ENCODE data around the gene FAP. TPM values are rescaled to one million over a fixed set of nuclear protein-coding genes. Genes with fewer than 3 reads are reported as not detected.

The FAP gene
- total RNA-seq, 1 experiment from 2014 or later: 102 TPM

DNA sequence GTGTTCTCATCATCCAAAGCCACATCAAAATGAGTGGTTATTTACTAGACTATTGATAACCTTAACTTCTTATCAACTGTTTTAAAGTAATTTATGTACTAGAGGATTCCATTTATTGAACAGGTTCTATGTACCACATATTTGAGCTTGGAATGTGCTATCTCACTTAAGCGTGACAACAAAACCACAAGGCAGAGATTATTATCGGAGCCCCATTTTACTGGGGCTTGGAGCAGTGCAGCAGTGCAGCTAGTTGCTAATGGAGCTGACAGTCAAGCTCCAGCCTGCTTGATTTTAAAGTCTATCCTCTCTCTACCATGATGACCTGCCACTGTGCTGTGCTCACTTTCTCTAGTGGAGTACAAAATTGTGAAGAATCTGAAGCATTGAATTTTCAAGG, 115.8 kb downstream of the FAP start:
- no peak for DNase-seq (ENCODE audit: low read depth)

DNA sequence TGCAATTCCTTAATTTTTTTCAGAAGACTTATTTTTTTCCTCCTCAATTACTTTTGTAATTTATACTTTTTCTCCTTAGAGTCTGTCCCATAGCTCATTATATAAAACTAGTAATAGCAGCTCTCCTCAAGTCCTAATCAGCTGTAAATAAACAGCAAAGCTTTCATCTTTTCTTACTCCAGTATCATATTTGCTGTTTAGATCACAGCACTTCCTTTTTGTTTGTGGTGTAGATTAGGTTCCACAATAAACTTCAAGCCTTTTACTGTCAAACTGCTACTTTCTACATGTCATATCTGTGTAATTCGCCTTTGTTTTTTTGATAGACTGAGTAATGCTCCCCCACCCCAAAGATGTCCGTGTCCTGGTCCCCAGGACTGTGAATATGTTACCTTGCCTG, 116.7 kb downstream of the FAP start:
- no peak for DNase-seq (ENCODE audit: low read depth)

DNA sequence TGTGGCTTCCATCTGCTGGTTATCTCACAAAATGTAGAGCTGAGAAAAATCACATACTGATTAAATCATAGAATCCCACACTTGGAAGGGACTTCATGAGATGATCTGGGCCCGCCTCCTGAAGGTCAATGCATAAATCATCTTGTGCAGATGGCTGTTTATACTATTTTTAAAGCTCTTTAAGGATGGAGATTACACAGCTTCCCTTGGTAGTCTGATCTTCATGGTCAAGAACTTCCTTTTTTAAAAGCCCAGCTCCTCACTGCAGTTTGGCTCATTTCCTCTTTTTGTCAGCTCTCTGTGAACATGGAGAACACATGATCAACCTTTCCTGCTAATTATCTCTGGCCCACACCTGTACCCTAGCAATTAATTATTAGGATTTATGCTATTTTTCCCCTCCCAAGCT, 117.1 kb downstream of the FAP start:
- DNase-seq (ENCODE audit: low read depth): no peak

DNA sequence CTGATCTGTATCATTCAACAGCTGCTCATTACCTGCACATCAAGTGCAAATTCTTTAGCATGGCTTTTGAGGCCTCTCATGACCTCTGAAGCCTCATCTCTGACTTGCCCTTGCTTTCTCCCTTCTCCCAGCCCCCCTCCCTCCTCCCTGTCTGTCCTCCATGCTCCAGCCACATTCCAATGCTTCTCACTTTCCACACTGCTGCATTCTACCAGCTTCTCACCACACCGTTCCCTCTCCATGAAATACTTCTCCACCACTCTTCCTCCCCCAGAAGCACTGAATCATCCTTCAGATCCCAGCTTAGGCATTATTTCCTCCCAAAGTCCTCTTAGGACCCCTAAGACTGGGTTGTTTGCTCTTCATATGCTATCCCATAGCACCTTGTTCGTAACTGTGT, 118.1 kb downstream of the FAP start:
- DNase-seq (ENCODE audit: low read depth): no peak

DNA sequence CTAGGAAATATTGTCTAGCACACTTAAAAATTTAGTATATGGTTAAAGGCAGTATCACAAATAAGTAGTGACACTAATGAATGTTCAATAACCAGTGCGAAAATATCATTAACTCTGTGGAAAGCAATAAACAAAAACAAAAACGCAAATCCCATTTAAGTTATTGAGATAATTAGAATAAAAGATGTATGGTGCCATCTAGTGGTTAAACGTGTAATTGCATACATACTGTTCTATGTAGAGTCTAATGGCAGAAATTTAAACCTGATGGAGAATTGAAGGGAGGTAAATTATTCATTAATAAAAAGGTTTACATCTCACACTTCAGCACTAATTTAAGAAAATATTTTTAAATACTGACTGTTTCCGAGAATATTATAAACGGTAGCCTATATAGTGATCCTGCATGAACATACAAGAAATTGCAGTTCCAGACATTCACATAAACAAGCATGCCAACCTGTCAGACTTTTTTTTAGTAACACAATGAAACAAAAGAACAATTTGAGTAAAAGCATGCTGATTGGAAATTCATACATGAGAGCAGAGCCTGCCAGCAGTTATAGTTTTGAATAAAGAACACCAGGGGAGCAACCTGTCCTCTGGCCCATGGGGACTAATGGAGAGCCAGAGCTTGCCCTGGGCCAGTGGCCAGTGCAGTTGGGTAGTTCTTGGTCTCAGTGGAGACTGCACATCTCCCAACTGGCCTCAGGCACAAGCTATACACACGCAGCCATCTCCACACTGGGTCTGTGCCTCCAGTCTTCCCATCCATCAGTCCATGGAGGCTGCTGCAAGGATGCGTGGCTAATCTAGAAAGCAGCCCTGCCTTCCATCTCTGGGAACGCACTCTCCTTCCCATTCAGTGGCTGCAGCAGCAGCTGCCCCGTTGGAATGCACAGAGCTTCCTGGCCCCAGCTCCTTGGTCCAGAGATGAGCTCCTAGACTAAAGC, 119.2 kb downstream of the FAP start:
- peak; percentile 64 for DNase-seq (ENCODE audit: low read depth)

Other genes with a start within 250 kb of the FAP start
- gene DPP4, start 169.2 kb downstream of the FAP start, total RNA-seq (2014; rRNA removed): 20.5 and 27.7 TPM in 2 replicates
- gene GCG, start 91.2 kb downstream of the FAP start, total RNA-seq (2014; rRNA removed): 0.17 TPM in 1 of 2 replicates, not detected in the other
- gene IFIH1, start 75.2 kb upstream of the FAP start, total RNA-seq (2014; rRNA removed): 2.6 and 5.6 TPM in 2 replicates
- gene GCA, start 100.7 kb upstream of the FAP start, total RNA-seq (2014; rRNA removed): 0.52 and 0.90 TPM in 2 replicates